ENCODE measurements around the gene LPAR2.

The LPAR2 gene

DNA sequence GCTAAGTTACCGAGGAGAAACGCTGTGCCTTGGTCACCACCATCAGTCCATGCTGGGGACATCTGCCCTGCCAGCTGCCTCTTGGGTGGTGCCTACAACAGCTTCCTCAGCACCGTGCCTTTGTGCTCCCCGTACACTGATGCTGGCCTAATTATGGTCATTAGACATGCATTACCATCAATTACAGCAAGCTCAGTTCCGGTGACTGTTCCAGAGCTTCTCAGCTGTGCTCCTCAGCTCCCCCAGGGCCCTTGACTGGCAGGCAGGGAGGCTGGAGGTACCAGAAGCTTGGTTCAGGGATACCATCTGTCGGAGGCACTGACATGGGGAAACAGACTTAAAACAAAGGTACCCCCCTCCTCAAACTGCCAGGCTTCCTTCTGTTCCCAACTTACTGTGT lies 49.8 kb downstream of the LPAR2 start:
- H3K4me3 ChIP-seq (ENCODE audit: insufficient read depth, low read length, poor library complexity, severe bottlenecking) = no peak overlapping the region
- H3K27ac ChIP-seq (ENCODE audit: low read depth, low read length) = no peak overlapping the region
- no peak overlapping the region for H3K9ac ChIP-seq (ENCODE audit: low read length)
- no peaks in the 10 kb centered on the region for H3K36me3 ChIP-seq (ENCODE audit: low read length)
- H3K4me2 ChIP-seq (ENCODE audit: low read depth, low read length, poor library complexity, severe bottlenecking) = no peak overlapping the region
- no peaks in the 10 kb centered on the region for H3K27me3 ChIP-seq (ENCODE audit: low read length)
- no peaks in the 10 kb centered on the region for H3F3A ChIP-seq (ENCODE audit: insufficient read depth)
- H4K20me1 ChIP-seq (ENCODE audit: low read depth, low read length) = no peaks in the 10 kb centered on the region
- H2AFZ ChIP-seq (ENCODE audit: low read depth, low read length, severe bottlenecking) = no peak overlapping the region
- no peaks in the 10 kb centered on the region for H3K9me3 ChIP-seq (ENCODE audit: insufficient read depth, low read length)
- no peak for TF ChIP-seq EZH2phosphoT487 (conservative IDR thresholded peaks at IDR 0.05; ENCODE audit: low read length)
- TF ChIP-seq CTCF (IDR thresholded peaks at IDR 0.05; ENCODE audit: insufficient read depth, low read length, poor library complexity, severe bottlenecking) = no peak
- no peaks in the 10 kb centered on the region for H3K79me2 ChIP-seq (ENCODE audit: insufficient read depth, low read length)
- no peaks in the 10 kb centered on the region for H3K9me2 ChIP-seq (replicated peaks; ENCODE audit: insufficient read depth, low read length)

GRCh38 chr19:19575411-19575810 lies 52.6 kb downstream of the LPAR2 start:
- Histone ChIP-seq H3K9me3 (ENCODE audit: insufficient read depth, low read length) (no peaks in the 10 kb centered on the region), H3K4me3 (ENCODE audit: insufficient read depth, low read length, poor library complexity, severe bottlenecking) (no peak overlapping the region), H3K9me2 (replicated peaks; ENCODE audit: insufficient read depth, low read length) (no peaks in the 10 kb centered on the region), H4K20me1 (ENCODE audit: low read depth, low read length) (no peaks in the 10 kb centered on the region), H3K36me3 (ENCODE audit: low read length) (no peaks in the 10 kb centered on the region), H2AFZ (ENCODE audit: low read depth, low read length, severe bottlenecking) (no peak overlapping the region), H3K4me2 (ENCODE audit: low read depth, low read length, poor library complexity, severe bottlenecking) (no peak overlapping the region), H3K27ac (ENCODE audit: low read depth, low read length) (no peak overlapping the region), H3K79me2 (ENCODE audit: insufficient read depth, low read length) (no peaks in the 10 kb centered on the region), H3K9ac (ENCODE audit: low read length) (no peak overlapping the region), H3K27me3 (ENCODE audit: low read length) (no peaks in the 10 kb centered on the region), H3F3A (ENCODE audit: insufficient read depth) (no peaks in the 10 kb centered on the region)
- TF ChIP-seq EZH2phosphoT487 (conservative IDR thresholded peaks at IDR 0.05; ENCODE audit: low read length) (no peak), CTCF (IDR thresholded peaks at IDR 0.05; ENCODE audit: insufficient read depth, low read length, poor library complexity, severe bottlenecking) (no peak)
